HG02588 (cell line): ENCODE results near the gene VDR.
A peak's percentile ranks its signal among the peaks of the same experiment; 100 is the strongest.
"Not testable (repeated sequence)": the region's sequence is repeated elsewhere in the genome, so short reads cannot be mapped to it uniquely, and the experiment has no call there.

Experiments
- ATAC-seq: cut with Tn5 transposase; IDR thresholded peaks from one replicate; pipeline ENCODE4 v1.9.1; 2021; ENCODE audit warnings: mild to moderate bottlenecking, moderate library complexity; ENCODE audit not compliant: unreplicated experiment

The VDR gene

GRCh38 chr12:47817272-47818006 is 87.4 kb downstream of the VDR start:
- no peak for ATAC-seq

- no peak for ATAC-seq
Measured at GRCh38 chr12:47816403-47817271, 88.2 kb downstream of the VDR start.

GRCh38 chr12:47815447-47815846 is 89.3 kb downstream of the VDR start:
- not testable (repeated sequence) for ATAC-seq

GRCh38 chr12:47814539-47815170 is 90.1 kb downstream of the VDR start:
- no peak for ATAC-seq

- ATAC-seq, result peak; percentile 30
Measured at GRCh38 chr12:47813511-47814196, 91.1 kb downstream of the VDR start.

GRCh38 chr12:47812797-47813510 is 91.8 kb downstream of the VDR start:
- peak; percentile 66 for ATAC-seq

- ATAC-seq, result no peak
Measured at GRCh38 chr12:47811581-47812484, 93.0 kb downstream of the VDR start.

- ATAC-seq, result no peak
Measured at GRCh38 chr12:47811072-47811396, 93.8 kb downstream of the VDR start.

- not testable (repeated sequence) for ATAC-seq
Measured at GRCh38 chr12:47809518-47809917, 95.3 kb downstream of the VDR start.

- no peak for ATAC-seq
Measured at GRCh38 chr12:47808574-47809365, 96.0 kb downstream of the VDR start.

GRCh38 chr12:47808050-47808449 is 96.7 kb downstream of the VDR start:
- peak; percentile 52 for ATAC-seq

- ATAC-seq, result no peak
Measured at GRCh38 chr12:47807338-47807737, 97.5 kb downstream of the VDR start.

GRCh38 chr12:47805417-47805816 is 99.4 kb downstream of the VDR start:
- no peak for ATAC-seq

GRCh38 chr12:47804171-47804570 is 100.6 kb downstream of the VDR start:
- no peak for ATAC-seq

GRCh38 chr12:47803191-47803875 is 101.5 kb downstream of the VDR start:
- ATAC-seq, result no peak

GRCh38 chr12:47802312-47802711 is 102.5 kb downstream of the VDR start:
- no peak for ATAC-seq

GRCh38 chr12:47801904-47802246 is 102.9 kb downstream of the VDR start:
- no peak for ATAC-seq

- ATAC-seq, result no peak
Measured at GRCh38 chr12:47801170-47801903, 103.5 kb downstream of the VDR start.
